Measurements from ENCODE around the gene STIL. TPM values are rescaled to one million over a fixed set of nuclear protein-coding genes. Genes with fewer than 3 reads are reported as not detected.

Gene STIL
- total and polyA plus RNA-seq, 2 of the 13 experiments (the other 11 are each of a cell fraction or from before 2014, with no cell fraction given), result 13.7 to 18.6 TPM

GRCh38 chr1:47333922-47334764 lies 20.2 kb upstream of the STIL start (continued):
- TF ChIP-seq ZBTB10 (CRISPR knock-in tag; IDR thresholded peaks at IDR 0.05; ENCODE audit: borderline replicate concordance) (peak; percentile 96), ZNF513 (CRISPR knock-in tag; conservative IDR thresholded peaks at IDR 0.05) (peak; percentile 91; the same call in 1 of the 2 replicates), ZNF550 (CRISPR knock-in tag; IDR thresholded peaks at IDR 0.05; ENCODE audit: borderline replicate concordance) (no peak), ZBED4 (CRISPR knock-in tag; IDR thresholded peaks at IDR 0.05; ENCODE audit: borderline replicate concordance) (no peak; the same call in 1 of the 2 replicates), RNF219 (CRISPR knock-in tag; IDR thresholded peaks at IDR 0.05) (no peak), ZNF883 (CRISPR knock-in tag; IDR thresholded peaks at IDR 0.05; ENCODE audit: not compliant biosample characterization) (peak; percentile 47), NFRKB (IDR thresholded peaks at IDR 0.05) (no peak), ZNF367 (CRISPR knock-in tag; IDR thresholded peaks at IDR 0.05; ENCODE audit: borderline replicate concordance) (no peak), ZNF670 (CRISPR knock-in tag; IDR thresholded peaks at IDR 0.05; ENCODE audit: borderline replicate concordance) (no peak), ZSCAN29 (CRISPR knock-in tag; conservative IDR thresholded peaks at IDR 0.05) (no peak), XBP1 (CRISPR knock-in tag; IDR thresholded peaks at IDR 0.05) (0 out of 2 replicates have a peak, but pooled peaks have one; percentile 46), NONO (IDR thresholded peaks at IDR 0.05) (no peak), NONO (CRISPR knock-in tag; conservative IDR thresholded peaks at IDR 0.05) (no peak), RAD21 (CRISPR knock-in tag; IDR thresholded peaks at IDR 0.05) (peak; percentile 31), CBFB (CRISPR knock-in tag; IDR thresholded peaks at IDR 0.05) (no peak), RELA (CRISPR knock-in tag; IDR thresholded peaks at IDR 0.05) (no peak), PLRG1 (conservative IDR thresholded peaks at IDR 0.05) (no peak), PREB (CRISPR knock-in tag; IDR thresholded peaks at IDR 0.05) (0 out of 2 replicates have a peak, but pooled peaks have one; percentile 49)

Data from HepG2 (cell line).